HAP-1 (cell line): ENCODE data around the gene ITIH3.

Source experiments
- DNase-seq, 2 experiments: peaks; one replicate each; pipeline ENCODE4 v3.0.0-alpha.2; 2016 to 2020; ENCODE audit warnings: low spot score in 2 of 2
- H3K27me3 ChIP-seq: fragments of 250-450 bp; sonication (Bioruptor Pico); 2 replicates; pipeline ENCODE4 v1.5.1; 2020; ENCODE audit warnings: low read depth, mild to moderate bottlenecking, moderate library complexity
- H3K36me3 ChIP-seq: fragments of 250-450 bp; sonication (Bioruptor Pico); replicated peaks from 2 replicates; pipeline ENCODE4 v1.5.1; 2020; ENCODE audit warnings: mild to moderate bottlenecking
- H3K4me1 ChIP-seq: fragments of 250-450 bp; sonication (Bioruptor Pico); 2 replicates; pipeline ENCODE4 v1.5.1; 2020; ENCODE audit warnings: mild to moderate bottlenecking
- H3K4me3 ChIP-seq: fragments of 250-450 bp; sonication (Bioruptor Pico); 2 replicates; pipeline ENCODE4 v1.5.1; 2020; ENCODE audit warnings: mild to moderate bottlenecking, moderate library complexity
- H3K9me3 ChIP-seq: fragments of 250-450 bp; sonication (Bioruptor Pico); 2 replicates; pipeline ENCODE4 v1.5.1; 2020; ENCODE audit warnings: mild to moderate bottlenecking, moderate library complexity
- in situ Hi-C: fragments of 300-500 bp; cut with MboI; formaldehyde crosslinking; loops from 3 replicates; pipeline ENCODE4 v1.14.3; 2020; ENCODE audit warnings: low sequenced_read_pairs, inconsistent platforms, mixed read lengths

Gene ITIH3

DNA sequence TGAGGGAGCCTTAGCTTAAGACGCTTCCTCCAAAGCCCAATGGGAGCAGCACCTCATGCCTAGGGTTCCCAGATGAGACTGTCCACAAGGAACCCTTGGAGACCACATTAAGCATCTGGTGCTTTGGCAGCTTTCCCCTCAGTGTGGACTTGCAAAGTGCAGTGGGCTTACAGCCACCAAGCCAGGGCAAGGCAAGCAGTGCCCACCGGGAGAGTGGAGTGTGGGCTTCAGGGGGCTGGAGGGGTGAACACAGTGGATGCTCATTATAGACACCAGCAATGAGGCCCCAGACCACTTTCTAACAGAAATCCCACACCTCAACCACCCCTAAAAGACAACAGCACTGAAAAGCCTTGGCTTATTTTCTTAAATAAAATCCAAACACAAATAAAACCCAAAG lies 49.3 kb downstream of the ITIH3 start:
- Histone ChIP-seq H3K4me3 (no peak overlapping the region), H3K27me3 (no peaks in the 10 kb centered on the region), H3K36me3 (no peaks in the 10 kb centered on the region), H3K4me1 (no peaks in the 10 kb centered on the region), H3K9me3 (no peaks in the 10 kb centered on the region)
- no peak for DNase-seq
- in situ Hi-C loops: loop anchor here (10.0 kb wide), 1 partner anchor 141 kb away; no protein-coding TSS in a partner anchor

DNA sequence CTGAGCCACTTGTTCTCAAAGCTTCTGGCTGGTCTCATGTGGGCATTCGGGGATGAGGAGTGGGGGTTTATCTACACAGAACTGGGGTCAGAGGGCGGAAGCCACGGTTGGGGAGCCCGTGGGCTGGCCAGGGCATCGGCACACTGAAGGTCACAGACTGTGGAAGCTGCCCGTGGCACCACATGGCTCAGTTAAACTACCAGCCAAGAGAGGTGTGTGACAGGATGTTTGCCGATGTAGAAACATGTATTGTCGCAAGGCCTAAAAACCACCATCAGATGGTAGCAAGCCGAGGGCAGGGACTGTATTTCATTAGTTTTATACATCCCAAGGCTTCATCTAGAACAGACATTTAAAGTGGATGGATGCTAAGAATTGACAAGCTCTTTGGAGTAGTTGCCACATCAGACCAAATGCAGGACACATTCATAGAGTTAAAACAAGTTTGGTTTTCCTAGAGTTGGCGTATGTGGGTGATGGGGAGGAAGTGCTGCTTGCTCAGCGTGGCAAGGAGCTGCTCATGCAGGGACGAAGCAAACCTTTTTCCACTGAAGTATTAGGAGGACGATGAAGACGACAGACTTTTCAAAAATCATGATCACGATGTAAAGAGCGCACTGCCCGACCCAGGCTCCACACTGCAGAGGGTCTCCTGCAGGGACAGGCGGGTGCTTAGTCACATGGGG lies 49.8 kb downstream of the ITIH3 start:
- H3K36me3 ChIP-seq: no peaks in the 10 kb centered on the region
- in situ Hi-C loops: loop anchor here (10.0 kb wide), 1 partner anchor 140 kb away; no protein-coding TSS in a partner anchor
- no peaks in the 10 kb centered on the region for H3K9me3 ChIP-seq
- no peak for DNase-seq
- H3K4me1 ChIP-seq: no peaks in the 10 kb centered on the region
- no peak overlapping the region for H3K4me3 ChIP-seq
- no peaks in the 10 kb centered on the region for H3K27me3 ChIP-seq

DNA sequence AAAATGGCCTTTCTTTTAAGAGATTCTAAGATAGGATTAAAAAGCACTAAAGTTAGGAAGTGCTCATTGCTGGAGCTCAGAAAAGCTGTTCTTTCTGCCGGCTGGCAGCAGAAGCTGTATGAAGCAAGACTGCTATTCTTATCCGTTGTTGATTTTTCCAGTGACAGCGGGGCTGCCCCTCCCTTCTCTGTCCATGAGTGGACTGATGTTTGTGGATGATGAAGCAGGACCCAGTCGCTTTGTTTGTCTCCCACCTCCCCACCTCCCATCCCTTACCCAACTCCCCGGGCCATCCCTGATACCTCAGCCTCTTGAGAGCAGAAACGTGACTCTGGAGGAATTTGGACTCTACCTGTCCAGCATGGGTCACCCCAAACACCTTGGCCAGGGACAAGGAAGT lies 50.6 kb downstream of the ITIH3 start:
- Histone ChIP-seq H3K4me1 (no peaks in the 10 kb centered on the region), H3K4me3 (no peak overlapping the region), H3K9me3 (no peaks in the 10 kb centered on the region), H3K27me3 (no peaks in the 10 kb centered on the region), H3K36me3 (no peaks in the 10 kb centered on the region)
- DNase-seq: no peak
- in situ Hi-C loops: loop anchor here (10.0 kb wide), 1 partner anchor 140 kb away; no protein-coding TSS in a partner anchor

DNA sequence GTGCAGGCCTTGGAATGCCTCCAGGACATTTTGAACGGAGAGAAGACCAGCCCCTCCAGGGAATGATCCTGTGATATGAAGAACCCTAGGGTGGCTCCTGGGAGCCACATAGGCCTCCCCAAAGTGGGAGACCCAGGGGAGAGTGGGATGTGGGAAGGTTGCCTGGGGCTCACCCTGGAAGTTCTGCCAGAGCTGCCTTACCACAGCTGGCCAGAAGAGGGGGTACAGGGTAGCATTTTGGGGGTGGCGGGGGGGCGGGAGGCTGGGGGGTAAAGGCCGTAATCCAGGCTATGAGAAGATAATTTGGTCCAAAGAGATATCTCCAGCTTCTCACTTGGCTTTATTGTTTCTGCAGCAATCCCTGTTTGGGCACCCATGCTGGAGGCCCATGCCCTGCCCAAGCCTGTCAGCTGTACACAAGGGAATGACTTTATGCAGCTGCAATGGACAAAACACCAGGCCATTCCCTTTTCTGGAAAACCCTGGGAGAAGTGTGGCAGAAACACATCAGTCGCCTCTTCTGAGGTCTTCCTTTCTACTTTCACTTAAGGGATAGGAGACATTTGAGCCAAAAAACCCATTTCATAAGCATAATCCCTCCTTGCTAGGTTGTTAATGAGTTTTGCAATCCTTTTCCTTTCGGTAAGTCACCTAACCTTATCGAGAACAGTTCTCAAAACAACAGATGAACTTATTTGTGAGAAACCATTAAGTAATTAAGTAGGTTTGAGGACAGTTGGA lies 51.3 kb downstream of the ITIH3 start:
- Histone ChIP-seq H3K9me3 (no peaks in the 10 kb centered on the region), H3K27me3 (no peaks in the 10 kb centered on the region), H3K4me3 (no peak overlapping the region), H3K4me1 (no peaks in the 10 kb centered on the region), H3K36me3 (peaks cover 1% of the 10 kb centered on the region; the same call in 1 of the 2 replicates)
- in situ Hi-C loops: loop anchor here (10.0 kb wide), 1 partner anchor 139 kb away; no protein-coding TSS in a partner anchor
- peak in 1 of 2 experiments; percentile 40 for DNase-seq

DNA sequence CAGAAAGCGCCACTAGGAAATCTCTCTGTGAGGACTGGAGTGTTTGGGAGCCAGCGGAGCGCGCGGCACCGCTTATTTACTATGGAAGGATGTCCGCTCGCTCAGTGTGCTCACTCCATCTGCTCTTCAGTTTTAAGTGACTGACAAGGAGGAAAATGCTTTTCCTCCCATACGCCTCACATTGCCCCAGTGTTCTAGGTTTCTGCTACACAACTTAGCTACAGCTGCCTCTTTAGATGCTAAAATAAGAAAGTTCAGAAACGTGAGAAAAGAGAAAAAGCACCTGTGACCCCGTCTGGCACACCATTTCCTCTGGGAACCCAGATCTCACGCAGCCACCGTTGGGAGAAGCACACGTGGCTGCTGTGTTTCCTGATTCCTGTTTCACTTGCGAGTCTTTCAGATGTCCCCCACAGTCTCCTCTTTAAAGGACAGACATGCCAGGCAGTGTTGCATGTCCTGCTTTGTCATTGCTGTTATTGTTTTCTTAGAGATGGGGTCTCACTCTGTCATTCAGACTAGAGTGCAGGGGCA lies 51.9 kb downstream of the ITIH3 start:
- H3K27me3 ChIP-seq: no peaks in the 10 kb centered on the region
- H3K4me1 ChIP-seq: no peaks in the 10 kb centered on the region
- no peak for DNase-seq
- in situ Hi-C loops: loop anchor here (10.0 kb wide), 1 partner anchor 138 kb away; no protein-coding TSS in a partner anchor
- H3K4me3 ChIP-seq: no peak overlapping the region
- H3K36me3 ChIP-seq: peaks cover 7% of the 10 kb centered on the region; the same call in 1 of the 2 replicates
- H3K9me3 ChIP-seq: no peaks in the 10 kb centered on the region

DNA sequence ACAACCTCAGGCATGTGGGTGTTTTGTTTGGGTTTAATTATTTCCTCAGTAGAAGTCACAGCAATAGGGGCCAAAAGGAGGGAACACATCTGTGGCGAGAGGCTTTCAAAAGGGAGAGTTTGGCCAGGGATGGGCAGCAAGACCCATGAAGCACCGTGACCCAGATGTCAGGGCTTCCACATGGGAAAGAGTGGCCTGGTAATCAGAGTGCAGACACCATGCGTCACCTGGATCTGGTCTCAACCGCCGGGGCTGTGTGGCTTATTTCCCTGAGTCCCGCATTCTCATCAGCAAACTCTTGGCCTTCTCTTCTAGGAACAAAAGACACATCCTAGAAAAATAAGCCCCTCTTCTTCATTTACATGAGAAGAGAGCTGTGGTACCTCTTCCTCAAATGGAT lies 52.6 kb downstream of the ITIH3 start:
- no peak for DNase-seq
- Histone ChIP-seq H3K36me3 (peaks cover 11% of the 10 kb centered on the region), H3K27me3 (no peaks in the 10 kb centered on the region), H3K4me1 (peaks cover 3% of the 10 kb centered on the region), H3K9me3 (no peaks in the 10 kb centered on the region), H3K4me3 (no peak overlapping the region)
- in situ Hi-C loops: loop anchor here (10.0 kb wide), 1 partner anchor 138 kb away; no protein-coding TSS in a partner anchor

DNA sequence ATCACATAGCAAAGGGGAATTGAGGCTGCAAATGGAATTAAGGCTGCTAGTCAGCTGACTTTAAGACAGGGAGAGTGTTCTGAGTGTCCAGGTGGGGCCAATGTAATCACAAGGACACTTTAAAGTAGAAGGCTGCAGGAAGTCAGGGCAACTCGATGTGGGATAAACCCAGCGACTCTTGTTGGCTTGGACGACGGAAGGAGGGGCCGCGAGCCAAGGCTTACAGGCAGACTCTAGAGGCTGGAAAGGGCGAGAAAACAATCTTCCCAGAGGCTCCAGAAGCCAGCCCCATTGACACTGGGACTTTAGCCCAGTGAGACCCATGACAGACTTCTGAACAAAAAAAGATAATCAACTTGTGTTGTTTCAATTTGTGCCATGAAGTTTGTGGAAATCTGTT lies 53.1 kb downstream of the ITIH3 start:
- Histone ChIP-seq H3K4me3 (no peak overlapping the region), H3K27me3 (no peaks in the 10 kb centered on the region), H3K36me3 (peaks cover 11% of the 10 kb centered on the region), H3K9me3 (no peaks in the 10 kb centered on the region), H3K4me1 (peaks cover 7% of the 10 kb centered on the region)
- DNase-seq: no peak
- in situ Hi-C loops: loop anchor here (10.0 kb wide), 1 partner anchor 137 kb away; no protein-coding TSS in a partner anchor

DNA sequence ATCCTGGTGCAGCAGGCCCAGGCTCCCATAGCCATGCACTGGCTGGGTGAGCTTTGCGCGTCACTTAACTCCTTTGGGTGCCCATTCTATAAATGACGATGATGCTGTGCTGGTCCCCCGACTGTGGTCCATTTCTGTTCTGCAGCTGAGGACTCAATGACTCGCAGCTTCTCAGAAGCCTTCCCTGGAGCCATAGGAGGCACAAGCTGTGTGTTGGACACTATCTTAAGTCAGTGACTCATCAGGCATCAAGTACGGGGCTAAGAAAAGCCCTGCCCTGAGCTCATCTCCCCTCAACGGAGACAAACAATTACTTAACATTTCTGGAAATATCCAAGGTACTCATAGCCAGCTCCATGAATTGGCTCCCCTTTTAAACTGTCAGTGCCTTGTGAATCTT lies 54.0 kb downstream of the ITIH3 start:
- no peak overlapping the region for H3K4me3 ChIP-seq
- in situ Hi-C loops: loop anchor here (10.0 kb wide), 1 partner anchor 136 kb away; no protein-coding TSS in a partner anchor
- no peak for DNase-seq
- H3K4me1 ChIP-seq: peaks cover 15% of the 10 kb centered on the region
- H3K36me3 ChIP-seq: peaks cover 11% of the 10 kb centered on the region
- no peaks in the 10 kb centered on the region for H3K27me3 ChIP-seq
- no peaks in the 10 kb centered on the region for H3K9me3 ChIP-seq

DNA sequence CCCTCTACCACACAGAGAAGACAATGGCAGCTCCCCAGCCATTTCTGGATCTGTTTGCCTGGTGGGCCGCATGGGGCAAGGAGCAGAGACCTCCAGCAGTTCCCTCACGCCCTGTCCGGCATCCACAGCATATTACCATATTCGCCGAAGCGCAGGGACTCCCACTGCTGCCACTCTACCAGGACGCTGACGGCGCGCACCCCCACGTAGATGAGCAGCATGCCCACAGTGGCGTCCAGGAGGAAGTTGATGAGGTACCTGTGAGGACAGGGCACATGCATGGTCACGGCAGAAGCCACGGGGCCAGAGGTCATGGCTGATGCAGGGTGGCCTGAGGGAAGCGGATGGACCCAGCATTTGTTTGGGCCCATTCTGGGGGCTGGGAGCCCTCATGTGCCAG lies 55.1 kb downstream of the ITIH3 start:
- DNase-seq: no peak

DNA sequence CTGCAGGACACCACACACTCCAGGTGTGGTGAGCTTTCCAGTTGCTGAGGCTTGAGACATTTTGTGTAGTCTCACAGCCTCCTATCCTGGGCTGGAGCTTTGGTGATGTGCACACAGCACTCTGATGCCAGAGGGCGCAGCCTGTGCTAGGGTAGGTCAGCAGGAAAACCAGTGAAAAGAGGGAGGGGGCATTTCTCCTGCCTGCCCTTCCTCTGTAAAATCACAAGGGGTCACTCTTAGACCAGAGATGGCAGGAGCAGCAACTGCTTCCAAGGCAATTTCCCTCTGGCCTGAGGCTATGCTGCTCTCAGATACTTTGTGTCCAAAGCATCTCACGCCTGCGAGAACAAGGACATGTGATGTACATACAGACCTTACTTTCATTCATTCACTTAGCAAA lies 56.8 kb downstream of the ITIH3 start:
- no peaks in the 10 kb centered on the region for H3K9me3 ChIP-seq
- DNase-seq: peak; percentile 76 to 77
- H3K36me3 ChIP-seq: peaks cover 11% of the 10 kb centered on the region
- H3K4me1 ChIP-seq: peaks cover 18% of the 10 kb centered on the region
- H3K4me3 ChIP-seq: no peak overlapping the region
- in situ Hi-C loops: loop anchor here (5.0 kb wide), 1 partner anchor 221 kb away; no protein-coding TSS in a partner anchor
- H3K27me3 ChIP-seq: no peaks in the 10 kb centered on the region

More for the DNA sequence above, 55.1 kb downstream of the ITIH3 start:
- in situ Hi-C loops: loop anchor here (5.0 to 10.0 kb wide), 2 partner anchors 135 to 223 kb away; no protein-coding TSS in a partner anchor
- no peak overlapping the region for H3K4me3 ChIP-seq
- peaks cover 11% of the 10 kb centered on the region for H3K36me3 ChIP-seq
- peaks cover 18% of the 10 kb centered on the region for H3K4me1 ChIP-seq
- H3K9me3 ChIP-seq: no peaks in the 10 kb centered on the region
- H3K27me3 ChIP-seq: no peaks in the 10 kb centered on the region

DNA sequence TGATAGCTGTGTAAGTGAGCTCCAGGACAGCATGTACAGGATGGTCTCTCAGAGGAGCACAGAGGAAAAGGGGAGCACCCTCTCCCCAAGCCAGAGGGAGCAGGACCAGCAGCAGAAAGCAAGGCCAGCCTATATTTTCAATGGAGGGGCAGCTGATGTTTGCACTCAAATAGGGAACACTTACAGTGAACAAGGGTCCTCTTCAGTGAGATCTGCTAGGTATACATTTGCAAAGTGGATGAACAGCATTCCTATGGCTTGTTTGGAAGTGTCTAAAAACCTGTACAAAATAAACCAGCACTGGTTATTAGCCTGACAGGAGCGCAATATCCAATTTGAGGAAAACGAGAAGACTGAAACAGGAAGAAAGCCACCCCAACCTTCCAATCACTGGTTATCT lies 57.8 kb downstream of the ITIH3 start:
- DNase-seq: no peak
- Histone ChIP-seq H3K9me3 (no peaks in the 10 kb centered on the region), H3K27me3 (no peaks in the 10 kb centered on the region), H3K36me3 (peaks cover 11% of the 10 kb centered on the region), H3K4me3 (no peak overlapping the region), H3K4me1 (peaks cover 18% of the 10 kb centered on the region)
- in situ Hi-C loops: loop anchor here (5.0 kb wide), 1 partner anchor 220 kb away; no protein-coding TSS in a partner anchor

DNA sequence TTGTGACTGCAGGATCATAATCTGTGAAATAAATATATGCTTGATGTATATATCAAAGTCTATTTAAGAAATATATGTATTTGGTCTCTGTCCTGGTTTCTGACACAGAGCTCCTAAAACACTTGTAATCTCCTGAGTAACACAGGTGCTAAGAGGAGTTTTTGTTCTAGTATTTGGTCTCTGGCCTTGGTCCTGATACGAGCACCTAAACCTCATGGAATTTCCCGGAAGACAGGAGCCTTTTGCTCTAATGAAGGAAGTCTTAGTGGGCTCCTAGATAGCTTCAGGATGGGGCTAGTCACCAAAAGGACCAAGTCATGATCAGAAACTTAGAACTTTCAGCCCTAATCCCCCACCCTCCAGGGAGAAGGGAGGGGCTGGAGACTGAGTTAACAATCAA lies 59.4 kb downstream of the ITIH3 start:
- in situ Hi-C loops: loop anchor here (5.0 kb wide), 1 partner anchor 218 kb away; no protein-coding TSS in a partner anchor
- no peaks in the 10 kb centered on the region for H3K9me3 ChIP-seq
- no peaks in the 10 kb centered on the region for H3K27me3 ChIP-seq
- no peak for DNase-seq
- H3K36me3 ChIP-seq: peaks cover 11% of the 10 kb centered on the region
- peaks cover 18% of the 10 kb centered on the region for H3K4me1 ChIP-seq
- H3K4me3 ChIP-seq: no peak overlapping the region

DNA sequence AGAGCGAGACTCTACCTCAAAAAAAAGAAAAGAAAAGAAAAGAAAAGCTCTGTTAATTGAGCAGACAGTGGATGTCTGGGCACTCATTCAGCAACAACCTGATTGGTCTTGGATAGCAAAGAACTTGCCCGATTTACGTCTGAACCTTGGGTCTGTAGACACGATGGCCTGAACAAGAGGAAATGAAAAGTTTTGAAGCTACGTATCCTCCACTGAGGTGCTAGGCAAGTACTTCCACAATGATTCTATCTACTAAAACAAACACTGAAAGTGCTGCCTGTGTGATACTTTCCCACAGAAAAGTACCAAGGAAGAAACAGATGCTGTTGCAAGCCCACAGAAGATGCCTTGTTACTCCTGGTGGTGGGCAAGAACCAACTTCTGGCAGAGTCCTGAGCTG lies 62.1 kb downstream of the ITIH3 start:
- H3K36me3 ChIP-seq: peaks cover 3% of the 10 kb centered on the region
- H3K27me3 ChIP-seq: no peaks in the 10 kb centered on the region
- H3K9me3 ChIP-seq: no peaks in the 10 kb centered on the region
- H3K4me3 ChIP-seq: no peak overlapping the region
- in situ Hi-C loops: no loop called here
- no peak for DNase-seq
- peaks cover 18% of the 10 kb centered on the region for H3K4me1 ChIP-seq
